Measurements from ENCODE around the gene AHCYL2.

DNA sequence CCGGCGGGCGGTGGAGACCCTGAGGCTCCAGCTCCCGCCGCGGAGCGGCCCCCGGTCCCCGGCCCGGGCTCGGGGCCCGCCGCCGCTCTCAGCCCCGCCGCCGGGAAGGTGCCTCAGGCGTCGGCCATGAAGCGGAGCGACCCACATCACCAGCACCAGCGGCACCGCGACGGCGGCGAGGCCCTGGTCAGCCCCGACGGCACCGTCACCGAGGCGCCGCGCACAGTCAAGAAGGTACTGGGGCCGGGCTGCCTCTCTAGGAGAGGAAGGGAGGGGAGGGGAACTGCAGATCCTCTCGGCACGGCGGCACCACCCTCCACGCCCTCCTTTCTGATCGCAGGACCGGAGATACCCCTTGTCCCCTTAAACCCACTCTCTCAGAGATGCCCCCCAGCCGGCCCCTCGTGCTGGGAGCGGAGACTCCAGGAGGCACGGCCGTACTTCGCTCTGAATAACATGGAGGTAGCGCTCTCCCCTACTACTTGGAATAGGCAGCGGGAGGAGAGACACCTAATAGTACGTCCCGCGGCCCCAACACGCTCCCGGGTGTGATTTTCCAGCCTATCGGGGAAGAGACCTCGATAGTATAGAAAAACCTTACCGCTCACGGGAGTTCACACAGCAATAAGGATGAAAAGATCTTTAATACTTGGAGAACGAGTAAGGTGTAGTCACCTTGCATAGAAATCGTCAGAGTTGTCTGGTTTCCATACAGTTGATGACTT is 538 bp downstream of the AHCYL2 start:
- no peak for TF ChIP-seq POLR2A (IDR thresholded peaks at IDR 0.05; ENCODE audit: low read depth, low read length)
- TF ChIP-seq TAF1 (IDR thresholded peaks at IDR 0.05; ENCODE audit: borderline replicate concordance, low read depth, low read length) = no peak
